Large intestine (tissue), 3 donors: Measurements from ENCODE around the gene PSMD2. TPM values are rescaled to one million over a fixed set of nuclear protein-coding genes. Genes with fewer than 3 reads are reported as not detected.

ENCODE experiments used
- DNase-seq, 2 donors: peaks; one replicate each; pipeline versions ENCODE4 v3.0.0 to v3.0.0-alpha.2; 2013
- H3K27ac ChIP-seq: one replicate; pipeline ENCODE4 v1.5.1; 2013; ENCODE audit warnings: low read length
- H3K27me3 ChIP-seq: 2 replicates; pipeline ENCODE4 v1.6.1; 2013; ENCODE audit warnings: low read length; ENCODE audit not compliant: control insufficient read depth, insufficient read depth
- H3K36me3 ChIP-seq: 2 replicates; pipeline ENCODE4 v1.6.1; 2013; ENCODE audit warnings: low read length; ENCODE audit not compliant: control insufficient read depth, insufficient read depth
- H3K4me1 ChIP-seq: one replicate; pipeline ENCODE4 v1.6.1; 2013; ENCODE audit warnings: low read length; ENCODE audit not compliant: control insufficient read depth, insufficient read depth
- H3K4me3 ChIP-seq: one replicate; pipeline ENCODE4 v1.5.1; 2013; ENCODE audit warnings: low read length
- H3K9me3 ChIP-seq: one replicate; pipeline ENCODE4 v1.6.1; 2013; ENCODE audit warnings: mild to moderate bottlenecking, low read depth, low read length, moderate library complexity; ENCODE audit not compliant: control insufficient read depth
- WGBS: methylation state at CpG from one replicate; pipeline ENCODE4 v1.1.5; 2013; ENCODE audit warnings: low lambda C conversion rate; ENCODE audit not compliant: insufficient coverage; 5-methylcytosine and 5-hydroxymethylcytosine counted together
- polyA plus RNA-seq: library from polyadenylated mRNA; unstranded; fragments of 120-200 nt; gene quantifications from one replicate; pipeline ENCODE4 v1.2.1, GENCODE V29; 2013

Gene PSMD2
- polyA plus RNA-seq, 1 donor: 148 TPM

- Histone ChIP-seq H3K36me3 (peaks cover 40% of the 10 kb centered on the region), H3K9me3 (no peaks in the 10 kb centered on the region), H3K4me3 (no peak overlapping the region), H3K27me3 (no peaks in the 10 kb centered on the region), H3K27ac (no peak overlapping the region), H3K4me1 (peaks cover 32% of the 10 kb centered on the region)
- DNase-seq: no peak
- no CpG with 5 or more reads among the region's 12 CpGs for WGBS
These were observed 48.4 kb downstream of the PSMD2 start for GRCh38 chr3:184347321-184348056.

DNA sequence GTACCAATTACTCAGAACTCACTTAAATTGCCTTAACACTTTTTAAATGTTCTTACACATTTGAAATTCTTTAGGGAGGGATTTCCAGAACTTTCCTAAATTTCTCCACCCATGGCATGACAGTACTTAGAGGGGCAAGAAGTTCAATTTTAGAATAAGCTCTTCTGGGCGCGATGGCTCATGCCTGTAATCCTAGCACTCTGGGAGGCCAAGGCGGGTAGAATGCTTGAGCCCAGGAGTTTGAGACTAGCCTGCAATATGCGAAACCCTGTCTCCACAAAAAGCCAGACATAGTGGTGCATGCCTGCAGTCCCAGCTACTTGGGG is 49.0 kb downstream of the PSMD2 start:
- H3K4me3 ChIP-seq: no peak overlapping the region
- no peaks in the 10 kb centered on the region for H3K27me3 ChIP-seq
- H3K27ac ChIP-seq: no peak overlapping the region
- no peaks in the 10 kb centered on the region for H3K9me3 ChIP-seq
- no CpG with 5 or more reads among the region's 4 CpGs for WGBS
- peaks cover 40% of the 10 kb centered on the region for H3K36me3 ChIP-seq
- no peak for DNase-seq
- peaks cover 37% of the 10 kb centered on the region for H3K4me1 ChIP-seq

GRCh38 chr3:184349563-184350470 is 50.8 kb downstream of the PSMD2 start:
- H3K9me3 ChIP-seq: no peaks in the 10 kb centered on the region
- no peak for DNase-seq
- H3K27ac ChIP-seq: no peak overlapping the region
- no peaks in the 10 kb centered on the region for H3K27me3 ChIP-seq
- peaks cover 45% of the 10 kb centered on the region for H3K4me1 ChIP-seq
- no peak overlapping the region for H3K4me3 ChIP-seq
- H3K36me3 ChIP-seq: peaks cover 39% of the 10 kb centered on the region
- WGBS: 73% methylated on average over 4 of the region's 10 CpGs

- no CpG with 5 or more reads among the region's 6 CpGs for WGBS
- Histone ChIP-seq H3K27me3 (no peaks in the 10 kb centered on the region), H3K27ac (no peak overlapping the region), H3K4me3 (no peak overlapping the region), H3K36me3 (peaks cover 45% of the 10 kb centered on the region), H3K9me3 (no peaks in the 10 kb centered on the region), H3K4me1 (peaks cover 37% of the 10 kb centered on the region)
- DNase-seq: no peak
These were observed 51.6 kb downstream of the PSMD2 start for GRCh38 chr3:184350618-184351017.

DNA sequence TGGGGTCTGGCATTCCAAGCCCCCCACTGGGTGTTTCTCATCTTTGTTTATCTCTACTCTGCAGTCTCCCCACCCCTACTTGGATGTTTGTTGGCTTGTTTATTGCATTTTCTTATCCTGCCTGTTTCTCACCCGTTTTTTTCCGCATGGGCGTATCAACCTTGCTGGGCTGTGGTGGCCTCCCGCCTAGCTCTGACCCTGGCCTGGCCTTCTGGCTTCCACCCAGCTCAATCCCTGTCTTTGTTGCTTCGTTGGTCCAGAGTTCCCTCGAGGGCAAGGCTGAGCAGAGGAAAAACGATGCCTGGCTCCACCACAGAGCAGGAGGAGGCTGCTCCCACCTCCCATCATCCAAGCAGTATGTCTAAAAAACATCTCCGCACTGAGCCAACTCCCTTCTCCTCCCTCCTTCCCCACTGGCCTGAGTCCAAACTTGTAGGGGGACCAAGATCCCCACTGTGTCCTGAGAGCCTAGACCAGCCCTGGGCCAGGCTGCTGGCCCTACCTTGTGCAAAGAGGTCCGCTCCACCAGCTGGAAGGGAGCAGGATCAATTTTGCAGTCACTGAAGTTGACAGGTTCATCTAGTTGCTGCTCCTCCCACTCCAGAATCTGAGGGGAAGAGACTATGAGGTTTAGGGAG is 52.6 kb downstream of the PSMD2 start:
- DNase-seq: no peak
- Histone ChIP-seq H3K9me3 (no peaks in the 10 kb centered on the region), H3K27ac (peak overlapping the region; percentile 86), H3K4me1 (peaks cover 27% of the 10 kb centered on the region), H3K36me3 (peaks cover 47% of the 10 kb centered on the region), H3K4me3 (no peak overlapping the region), H3K27me3 (no peaks in the 10 kb centered on the region)
- no CpG with 5 or more reads among the region's 9 CpGs for WGBS

- Histone ChIP-seq H3K27ac (peak overlapping the region; percentile 86), H3K27me3 (no peaks in the 10 kb centered on the region), H3K4me1 (peaks cover 27% of the 10 kb centered on the region), H3K9me3 (no peaks in the 10 kb centered on the region), H3K4me3 (no peak overlapping the region), H3K36me3 (peaks cover 50% of the 10 kb centered on the region)
- peak; percentile 92 to 95 for DNase-seq
- WGBS: 100% methylated on average over 1 of the region's 15 CpGs
These were observed 53.2 kb downstream of the PSMD2 start for GRCh38 chr3:184352149-184352785.

- WGBS: no CpG with 5 or more reads among the region's 11 CpGs
- no peak for DNase-seq
- no peak overlapping the region for H3K4me3 ChIP-seq
- H3K27ac ChIP-seq: peak overlapping the region; percentile 86
- peaks cover 57% of the 10 kb centered on the region for H3K36me3 ChIP-seq
- H3K4me1 ChIP-seq: peaks cover 27% of the 10 kb centered on the region
- no peaks in the 10 kb centered on the region for H3K27me3 ChIP-seq
- no peaks in the 10 kb centered on the region for H3K9me3 ChIP-seq
These were observed 54.0 kb downstream of the PSMD2 start for GRCh38 chr3:184352897-184353545.

DNA sequence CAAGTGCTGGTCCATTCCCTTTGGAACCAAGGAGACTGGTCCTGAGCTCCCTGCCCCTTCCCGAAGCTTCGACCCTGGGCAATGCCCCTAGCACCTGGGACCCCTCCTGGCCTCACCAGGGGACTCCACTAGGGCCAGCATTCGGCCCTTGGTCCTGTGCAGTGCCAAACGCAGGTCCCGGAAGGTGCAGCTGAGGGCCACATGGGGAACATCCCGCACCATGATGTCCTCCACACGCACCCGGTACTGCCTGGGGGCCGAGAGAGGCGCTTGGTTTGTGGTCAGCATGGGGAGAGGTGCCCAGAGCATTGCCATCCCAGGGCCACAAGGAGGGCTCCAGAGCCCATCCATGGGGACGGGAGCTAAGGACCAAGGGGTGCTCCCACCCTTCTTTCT is 54.5 kb downstream of the PSMD2 start:
- H3K36me3 ChIP-seq: peaks cover 63% of the 10 kb centered on the region

DNA sequence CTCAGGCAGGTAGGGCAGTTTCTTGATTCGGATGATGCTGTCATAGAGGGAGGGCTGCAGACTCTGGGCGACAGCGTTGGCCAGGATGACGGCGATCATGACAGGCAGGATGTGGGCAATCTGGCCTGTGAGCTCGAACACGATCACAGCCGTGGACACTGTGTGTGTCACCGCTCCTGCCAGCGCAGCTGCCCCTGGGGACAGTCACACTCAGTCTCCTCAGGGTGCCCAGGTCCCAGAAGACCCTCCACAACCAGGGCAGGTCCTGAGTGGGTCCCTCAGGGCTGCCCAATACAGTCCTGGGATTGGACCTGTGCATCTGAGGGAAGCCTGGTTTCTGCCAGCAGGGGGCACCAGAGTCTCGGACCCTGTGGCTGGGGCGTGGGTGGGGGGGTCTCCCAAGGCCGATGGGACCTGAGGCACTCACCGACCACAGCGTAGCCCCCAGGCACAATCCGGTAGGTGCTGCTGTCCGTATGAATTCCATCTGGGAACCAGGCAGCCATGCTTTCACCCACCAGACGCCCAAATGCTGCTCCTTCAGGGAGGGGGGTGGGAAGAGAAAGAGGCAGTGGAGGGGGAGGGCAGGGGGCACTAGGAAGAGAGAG is 55.2 kb downstream of the PSMD2 start:
- WGBS: no CpG with 5 or more reads among the region's 18 CpGs
- Histone ChIP-seq H3K9me3 (no peaks in the 10 kb centered on the region), H3K27me3 (no peaks in the 10 kb centered on the region), H3K27ac (no peak overlapping the region), H3K4me3 (no peak overlapping the region), H3K36me3 (peaks cover 68% of the 10 kb centered on the region), H3K4me1 (peaks cover 31% of the 10 kb centered on the region)
- no peak for DNase-seq

More for the DNA sequence above, 54.5 kb downstream of the PSMD2 start:
- H3K9me3 ChIP-seq: no peaks in the 10 kb centered on the region
- peaks cover 27% of the 10 kb centered on the region for H3K4me1 ChIP-seq
- H3K4me3 ChIP-seq: no peak overlapping the region
- WGBS: no CpG with 5 or more reads among the region's 11 CpGs
- H3K27me3 ChIP-seq: no peaks in the 10 kb centered on the region
- DNase-seq: no peak
- H3K27ac ChIP-seq: no peak overlapping the region
